HepG2 (cell line): ENCODE measurements around the gene UBFD1. TPM values are rescaled to one million over a fixed set of nuclear protein-coding genes. Genes with fewer than 3 reads are reported as not detected.

Experiments
- E2F1 ChIP-seq: sonication (generic); formaldehyde crosslinking; IDR thresholded peaks from 2 replicates; pipeline ENCODE4 v1.5.0; 2020; ENCODE audit warnings: missing genetic modification reagents
- ERF ChIP-seq: IDR thresholded peaks from 2 replicates; pipeline ENCODE4 v1.6.1; 2018; ENCODE audit warnings: missing biosample characterization, missing genetic modification reagents
- HNRNPH1 ChIP-seq: fragments of 200-400 bp; formaldehyde crosslinking; optimal IDR thresholded peaks from 2 replicates; pipeline ENCODE3; 2017; ENCODE audit warnings: mild to moderate bottlenecking, low read depth, low read length
- MAZ ChIP-seq, 2 experiments: sonication (generic) in 1 of 2; formaldehyde crosslinking in 1 of 2; IDR thresholded peaks; 2 replicates each; pipeline versions ENCODE4 v1.5.0 to v1.6.1; 2012 to 2020; ENCODE audit warnings: low read depth in 2 of 2, mild to moderate bottlenecking in 2 of 2, borderline replicate concordance in 1 of 2, improper control_type of control experiment in 1 of 2, low read length in 1 of 2, missing genetic modification reagents in 1 of 2, moderate library complexity in 1 of 2
- NFIB ChIP-seq: sonication (generic); formaldehyde crosslinking; IDR thresholded peaks from 2 replicates; pipeline ENCODE4 v1.9.0; 2021; ENCODE audit warnings: missing genetic modification reagents, mild to moderate bottlenecking, borderline replicate concordance
- REST ChIP-seq, 2 experiments: IDR thresholded peaks; 2 replicates each; pipeline ENCODE4 v1.6.1; 2011 to 2012; ENCODE audit warnings: low read length in 2 of 2, borderline replicate concordance in 1 of 2, low read depth in 1 of 2, mild to moderate bottlenecking in 1 of 2, moderate library complexity in 1 of 2
- SSRP1 ChIP-seq: IDR thresholded peaks from 2 replicates; pipeline ENCODE4 v1.6.1; 2016; ENCODE audit warnings: control low read depth
- TFE3 ChIP-seq: IDR thresholded peaks from 2 replicates; pipeline ENCODE4 v1.6.1; 2016
- ZHX2 ChIP-seq, 2 experiments: sonication (generic) in 1 of 2; formaldehyde crosslinking in 1 of 2; IDR thresholded peaks; 2 replicates each; pipeline versions ENCODE4 v1.6.1 to v1.9.0; 2014 to 2022; ENCODE audit warnings: antibody characterized with exemption in 1 of 2, borderline replicate concordance in 1 of 2, inconsistent platforms in 1 of 2, low read depth in 1 of 2, missing genetic modification reagents in 1 of 2
- ZSCAN22 ChIP-seq: sonication (generic); formaldehyde crosslinking; IDR thresholded peaks from 2 replicates; pipeline ENCODE4 v1.4.0; 2020; ENCODE audit warnings: mild to moderate bottlenecking, missing genetic modification reagents
- polyA plus RNA-seq, 8 experiments: library from polyadenylated mRNA; depleted of rRNA in 3 of 8; stranded (reverse) in 7 of 8; unstranded in 1 of 8; fragments of >200 nt; fragmentation: Illumina TruSeq in 4 of 8; extraction: Trizol in 4 of 8; gene quantifications; 2 replicates each; pipeline versions ENCODE4 v1.2.1 to v1.2.3, GENCODE V29; 2011 to 2016; ENCODE audit warnings: low read depth in 4 of 8, missing spikeins in 1 of 8, mixed read lengths in 1 of 8; ENCODE audit not compliant: insufficient read depth in 1 of 8
- total RNA-seq, 5 experiments: library from RNA; depleted of rRNA; stranded (reverse); fragments of >200 nt; fragmentation: Illumina TruSeq; extraction: Trizol; gene quantifications; 2 replicates each; pipeline ENCODE4 v1.2.3, GENCODE V29; 2016; ENCODE audit warnings: low read depth in 1 of 5
- TF ChIP-seq, protein P1 (sequence below): sonication (generic); formaldehyde crosslinking; IDR thresholded peaks from 2 replicates; pipeline ENCODE4 v1.5.1; 2020; ENCODE audit warnings: missing genetic modification reagents, mild to moderate bottlenecking, borderline replicate concordance

Gene UBFD1
- total and polyA plus RNA-seq, 2 of the 13 experiments (the other 11 are each of a cell fraction or from before 2014, with no cell fraction given), result 100 to 111 TPM

DNA sequence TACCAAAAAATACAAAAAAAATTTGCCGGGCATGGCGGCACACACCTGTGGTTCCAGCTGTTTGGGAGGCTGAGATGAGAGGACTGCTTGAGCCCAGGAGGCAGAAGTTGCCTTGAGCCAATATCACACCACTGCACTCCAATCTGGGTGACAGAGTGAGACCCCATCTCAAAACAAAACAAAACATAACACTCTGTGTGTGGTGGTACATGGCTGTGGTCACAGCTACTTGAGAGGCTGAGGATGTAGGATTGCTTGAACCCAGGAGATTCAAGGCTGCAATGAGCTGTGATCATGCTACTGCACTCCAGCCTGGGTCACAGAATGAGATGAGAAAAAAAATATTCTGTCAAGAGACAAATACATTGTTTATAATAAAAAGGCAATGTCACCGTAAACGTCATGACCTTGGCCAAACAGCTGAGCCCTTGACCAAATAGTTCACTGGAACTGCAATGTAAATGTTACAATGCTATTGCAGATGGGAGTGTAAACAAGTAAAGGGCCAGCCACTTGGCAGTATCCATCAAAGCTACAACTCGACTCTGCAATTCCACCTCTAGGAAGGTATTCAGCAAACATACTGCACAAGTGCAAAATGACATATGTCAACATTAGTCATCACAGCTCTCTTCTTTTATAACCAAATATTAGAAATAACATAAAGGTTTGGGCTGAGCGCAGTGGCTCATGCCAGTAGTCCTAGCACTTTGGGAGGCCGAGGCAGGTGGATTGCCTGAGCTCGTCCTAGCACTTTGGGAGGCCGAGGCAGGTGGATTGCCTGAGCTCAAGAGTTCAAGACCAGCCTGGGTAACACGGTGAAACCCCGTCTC, 17.3 kb upstream of the UBFD1 start (continued):
- TF ChIP-seq, protein P1, sequence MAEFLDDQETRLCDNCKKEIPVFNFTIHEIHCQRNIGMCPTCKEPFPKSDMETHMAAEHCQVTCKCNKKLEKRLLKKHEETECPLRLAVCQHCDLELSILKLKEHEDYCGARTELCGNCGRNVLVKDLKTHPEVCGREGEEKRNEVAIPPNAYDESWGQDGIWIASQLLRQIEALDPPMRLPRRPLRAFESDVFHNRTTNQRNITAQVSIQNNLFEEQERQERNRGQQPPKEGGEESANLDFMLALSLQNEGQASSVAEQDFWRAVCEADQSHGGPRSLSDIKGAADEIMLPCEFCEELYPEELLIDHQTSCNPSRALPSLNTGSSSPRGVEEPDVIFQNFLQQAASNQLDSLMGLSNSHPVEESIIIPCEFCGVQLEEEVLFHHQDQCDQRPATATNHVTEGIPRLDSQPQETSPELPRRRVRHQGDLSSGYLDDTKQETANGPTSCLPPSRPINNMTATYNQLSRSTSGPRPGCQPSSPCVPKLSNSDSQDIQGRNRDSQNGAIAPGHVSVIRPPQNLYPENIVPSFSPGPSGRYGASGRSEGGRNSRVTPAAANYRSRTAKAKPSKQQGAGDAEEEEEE, result no peak; the same call in 1 of the 2 replicates
- TF ChIP-seq ERF (CRISPR knock-in tag), result peak; percentile 99
- TF ChIP-seq E2F1, result no peak
- TF ChIP-seq HNRNPH1, result no peak
- peak; percentile 67; the same call in 1 of the 2 replicates for TF ChIP-seq SSRP1
- TF ChIP-seq TFE3 (CRISPR knock-in tag), result peak; percentile 91
- no peak for TF ChIP-seq MAZ (IDR thresholded peaks at IDR 0.05; ENCODE audit: borderline replicate concordance, low read depth, low read length)
- TF ChIP-seq MAZ (CRISPR knock-in tag; IDR thresholded peaks at IDR 0.05; ENCODE audit: low read depth), result peak; percentile 67; the same call in 1 of the 2 replicates
- no peak; a peak in 1 of 4 replicates for TF ChIP-seq REST (IDR thresholded peaks at IDR 0.05; ENCODE audit: borderline replicate concordance in 1 of 2, low read depth in 1 of 2, low read length in 2 of 2)
- TF ChIP-seq NFIB (CRISPR knock-in tag), result no peak
- peak; percentile 90 for TF ChIP-seq ZHX2 (IDR thresholded peaks at IDR 0.05; ENCODE audit: low read depth)
- no peak; the same call in 1 of the 2 replicates for TF ChIP-seq ZHX2 (CRISPR knock-in tag; IDR thresholded peaks at IDR 0.05; ENCODE audit: borderline replicate concordance)
- no peak for TF ChIP-seq ZSCAN22 (CRISPR knock-in tag)
